Measurements from ENCODE around the gene FLT1.
A peak's percentile ranks its signal among the peaks of the same experiment; 100 is the strongest.

The FLT1 gene

GRCh38 chr13:28494778-28495537, at the start of gene FLT1:
Gene FLT1 (minus strand): TSS chr13:28495128. CDS start chr13:28494843, 285 bp downstream.
- DNase-seq, result peak; percentile 33

GRCh38 chr13:28544026-28544425, 49.1 kb upstream of the FLT1 start:
- no peak for DNase-seq

GRCh38 chr13:28542804-28543203, 47.9 kb upstream of the FLT1 start:
- no peak for DNase-seq

GRCh38 chr13:28541966-28542365, 47.0 kb upstream of the FLT1 start:
- no peak for DNase-seq

GRCh38 chr13:28540612-28541011, 45.7 kb upstream of the FLT1 start:
- DNase-seq, result peak; percentile 42

- DNase-seq, result peak; percentile 20
These were observed 44.8 kb upstream of the FLT1 start for GRCh38 chr13:28539625-28540286.

GRCh38 chr13:28538932-28539331, 44.0 kb upstream of the FLT1 start:
- DNase-seq, result no peak

- DNase-seq, result no peak
These were observed 42.2 kb upstream of the FLT1 start for GRCh38 chr13:28537171-28537570.

GRCh38 chr13:28536371-28536770, 41.4 kb upstream of the FLT1 start:
- DNase-seq, result no peak

- DNase-seq, result no peak
These were observed 40.8 kb upstream of the FLT1 start for GRCh38 chr13:28535734-28536133.

- DNase-seq, result no peak
These were observed 39.9 kb upstream of the FLT1 start for GRCh38 chr13:28534801-28535200.

- DNase-seq, result no peak
These were observed 39.3 kb upstream of the FLT1 start for GRCh38 chr13:28534210-28534609.

GRCh38 chr13:28533441-28534166, 38.7 kb upstream of the FLT1 start:
- DNase-seq, result no peak

GRCh38 chr13:28533125-28533436, 38.2 kb upstream of the FLT1 start:
- DNase-seq, result no peak

GRCh38 chr13:28532388-28533124, 37.6 kb upstream of the FLT1 start:
- no peak for DNase-seq

- DNase-seq, result no peak
These were observed 37.0 kb upstream of the FLT1 start for GRCh38 chr13:28531845-28532387.

GRCh38 chr13:28531077-28531844, 36.3 kb upstream of the FLT1 start:
- DNase-seq, result no peak

GRCh38 chr13:28530729-28531076, 35.8 kb upstream of the FLT1 start:
- no peak for DNase-seq

GRCh38 chr13:28529836-28530235, 34.9 kb upstream of the FLT1 start:
- DNase-seq, result no peak

GRCh38 chr13:28528848-28529247, 33.9 kb upstream of the FLT1 start:
- no peak for DNase-seq

- no peak for DNase-seq
These were observed 33.5 kb upstream of the FLT1 start for GRCh38 chr13:28528388-28528787.

GRCh38 chr13:28527629-28528028, 32.7 kb upstream of the FLT1 start:
- DNase-seq, result no peak
